Spinal cord (tissue), 10 donors: Measurements from ENCODE around the gene ARHGEF7. TPM values are rescaled to one million over a fixed set of nuclear protein-coding genes. Genes with fewer than 3 reads are reported as not detected.

Source experiments
- DNase-seq, 6 donors: peaks; one replicate each; pipeline versions ENCODE4 v3.0.0 to v3.0.0-alpha.2; 2013 to 2015; ENCODE audit warnings: low spot score in 6 of 6, low read depth in 4 of 6
- H3K27ac ChIP-seq: one replicate; pipeline ENCODE4 v1.5.1; 2013; ENCODE audit warnings: low read depth, low read length, control low read depth
- H3K27me3 ChIP-seq: one replicate; pipeline ENCODE4 v1.6.1; 2013; ENCODE audit warnings: low read length; ENCODE audit not compliant: control insufficient read depth, insufficient read depth
- H3K36me3 ChIP-seq: one replicate; pipeline ENCODE4 v1.6.1; 2013; ENCODE audit warnings: low read length; ENCODE audit not compliant: control insufficient read depth, insufficient read depth
- H3K4me1 ChIP-seq: one replicate; pipeline ENCODE4 v1.6.1; 2013; ENCODE audit warnings: low read length; ENCODE audit not compliant: control insufficient read depth, insufficient read depth
- H3K4me3 ChIP-seq: one replicate; pipeline ENCODE4 v1.5.1; 2013; ENCODE audit warnings: low read depth, low read length, control low read depth
- H3K9me3 ChIP-seq: one replicate; pipeline ENCODE4 v1.6.1; 2013; ENCODE audit warnings: low read length; ENCODE audit not compliant: control insufficient read depth, insufficient read depth
- WGBS: methylation state at CpG from one replicate; pipeline ENCODE4 v1.1.5; 2013; ENCODE audit warnings: missing lambda C conversion rate; ENCODE audit not compliant: insufficient coverage; 5-methylcytosine and 5-hydroxymethylcytosine counted together
- polyA plus RNA-seq, 2 donors: library from polyadenylated mRNA; unstranded; fragments of 120-200 nt; gene quantifications; one replicate each; pipeline ENCODE4 v1.2.1, GENCODE V29; 2013; ENCODE audit not compliant: insufficient read length in 2 of 2
- total RNA-seq, 2 donors: library from RNA; depleted of rRNA in 1 of 2; stranded (reverse); fragments of 120-200 nt in 1 of 2; fragments of >200 nt in 1 of 2; gene quantifications; one replicate each; pipeline versions ENCODE4 v1.2.3 to v1.2.4, GENCODE V29; 2013 to 2014
- donor health status: healthy.

ARHGEF7 gene
- total and polyA plus RNA-seq, 4 donors: 66.1 to 140 (median 120) TPM

GRCh38 chr13:111296417-111296816 lies 181.3 kb downstream of the ARHGEF7 start:
- no peak for DNase-seq
- Histone ChIP-seq H3K9me3 (no peaks in the 10 kb centered on the region), H3K27me3 (no peaks in the 10 kb centered on the region), H3K36me3 (peaks cover 39% of the 10 kb centered on the region), H3K4me3 (no peak overlapping the region), H3K27ac (no peak overlapping the region), H3K4me1 (no peaks in the 10 kb centered on the region)
- WGBS: 100% methylated on average over 2 of the region's 6 CpGs

- 94% methylated on average over 11 of the region's 13 CpGs for WGBS
- Histone ChIP-seq H3K4me3 (no peak overlapping the region), H3K9me3 (no peaks in the 10 kb centered on the region), H3K4me1 (no peaks in the 10 kb centered on the region), H3K36me3 (peaks cover 44% of the 10 kb centered on the region), H3K27ac (no peak overlapping the region), H3K27me3 (no peaks in the 10 kb centered on the region)
- DNase-seq: no peak
These were observed 183.3 kb downstream of the ARHGEF7 start for GRCh38 chr13:111298214-111298975.

- no peak for DNase-seq
- WGBS: 95% methylated on average over 22 of the region's 22 CpGs
- H3K4me3 ChIP-seq: no peak overlapping the region
- no peaks in the 10 kb centered on the region for H3K9me3 ChIP-seq
- H3K27ac ChIP-seq: no peak overlapping the region
- H3K27me3 ChIP-seq: no peaks in the 10 kb centered on the region
- H3K4me1 ChIP-seq: no peaks in the 10 kb centered on the region
- peaks cover 60% of the 10 kb centered on the region for H3K36me3 ChIP-seq
These were observed 187.1 kb downstream of the ARHGEF7 start for GRCh38 chr13:111302045-111302726.

GRCh38 chr13:111303559-111303958 lies 188.4 kb downstream of the ARHGEF7 start:
- H3K9me3 ChIP-seq: no peaks in the 10 kb centered on the region
- no peak for DNase-seq
- no peaks in the 10 kb centered on the region for H3K4me1 ChIP-seq
- no peak overlapping the region for H3K27ac ChIP-seq
- no peak overlapping the region for H3K4me3 ChIP-seq
- H3K27me3 ChIP-seq: no peaks in the 10 kb centered on the region
- peaks cover 57% of the 10 kb centered on the region for H3K36me3 ChIP-seq
- WGBS: over 99% methylated on average over 9 of the region's 11 CpGs

GRCh38 chr13:111304041-111304544 lies 189.0 kb downstream of the ARHGEF7 start:
- Histone ChIP-seq H3K9me3 (no peaks in the 10 kb centered on the region), H3K4me1 (no peaks in the 10 kb centered on the region), H3K27me3 (no peaks in the 10 kb centered on the region), H3K36me3 (peaks cover 57% of the 10 kb centered on the region), H3K27ac (no peak overlapping the region), H3K4me3 (no peak overlapping the region)
- DNase-seq: no peak
- 87% methylated on average over 12 of the region's 15 CpGs for WGBS

GRCh38 chr13:111304603-111305289 lies 189.6 kb downstream of the ARHGEF7 start:
- no peaks in the 10 kb centered on the region for H3K9me3 ChIP-seq
- no peaks in the 10 kb centered on the region for H3K27me3 ChIP-seq
- H3K4me3 ChIP-seq: no peak overlapping the region
- H3K4me1 ChIP-seq: no peaks in the 10 kb centered on the region
- H3K36me3 ChIP-seq: peaks cover 56% of the 10 kb centered on the region
- 97% methylated on average over 18 of the region's 20 CpGs for WGBS
- no peak overlapping the region for H3K27ac ChIP-seq
- no peak for DNase-seq

- DNase-seq: no peak
- Histone ChIP-seq H3K4me1 (no peaks in the 10 kb centered on the region), H3K9me3 (peaks cover 5% of the 10 kb centered on the region), H3K27ac (no peak overlapping the region), H3K27me3 (no peaks in the 10 kb centered on the region), H3K36me3 (peaks cover 45% of the 10 kb centered on the region), H3K4me3 (no peak overlapping the region)
- 96% methylated on average over 13 of the region's 17 CpGs for WGBS
These were observed 198.0 kb downstream of the ARHGEF7 start for GRCh38 chr13:111312944-111313590.

GRCh38 chr13:111313911-111314425 lies 198.9 kb downstream of the ARHGEF7 start:
- Histone ChIP-seq H3K4me3 (no peak overlapping the region), H3K9me3 (peaks cover 5% of the 10 kb centered on the region), H3K36me3 (peaks cover 40% of the 10 kb centered on the region), H3K27ac (no peak overlapping the region), H3K27me3 (no peaks in the 10 kb centered on the region), H3K4me1 (no peaks in the 10 kb centered on the region)
- no peak for DNase-seq
- WGBS: 82% methylated on average over 13 of the region's 14 CpGs

GRCh38 chr13:111314852-111315251 lies 199.7 kb downstream of the ARHGEF7 start:
- H3K36me3 ChIP-seq: peaks cover 38% of the 10 kb centered on the region
- no peaks in the 10 kb centered on the region for H3K27me3 ChIP-seq
- no peak overlapping the region for H3K4me3 ChIP-seq
- peaks cover 5% of the 10 kb centered on the region for H3K9me3 ChIP-seq
- H3K4me1 ChIP-seq: no peaks in the 10 kb centered on the region
- no peak overlapping the region for H3K27ac ChIP-seq
- WGBS: 85% methylated on average over 4 of the region's 6 CpGs
- DNase-seq: no peak
